GM11168 (cell line): ENCODE data around the gene FXYD6.
"Not testable (repeated sequence)": the region's sequence is repeated elsewhere in the genome, so short reads cannot be mapped to it uniquely, and the experiment has no call there.

Experiments used
- in situ Hi-C: fragments of 300-500 bp; cut with MboI; formaldehyde crosslinking; loops from one replicate; pipeline ENCODE4 v1.12.0; 2022; ENCODE audit warnings: low sequenced_read_pairs; ENCODE audit not compliant: unreplicated experiment

Gene FXYD6

GRCh38 chr11:117876341-117877119 is at the start of gene FXYD6:
FXYD6 (minus strand) TSS chr11:117876658; CDS start chr11:117842776, 33,882 bp downstream.
- in situ Hi-C loops, result no loop called here

- in situ Hi-C loops, result not testable (repeated sequence)
Measured at GRCh38 chr11:117926166-117926565, 49.7 kb upstream of the FXYD6 start.

- in situ Hi-C loops, result no loop called here
Measured at GRCh38 chr11:117925198-117925925, 48.9 kb upstream of the FXYD6 start.

GRCh38 chr11:117924631-117925170 is 48.2 kb upstream of the FXYD6 start:
- in situ Hi-C loops, result no loop called here

- in situ Hi-C loops, result no loop called here
Measured at GRCh38 chr11:117923773-117924172, 47.3 kb upstream of the FXYD6 start.

GRCh38 chr11:117923275-117923674 is 46.8 kb upstream of the FXYD6 start:
- in situ Hi-C loops, result no loop called here

GRCh38 chr11:117921893-117922292 is 45.4 kb upstream of the FXYD6 start:
- in situ Hi-C loops, result no loop called here

GRCh38 chr11:117921456-117921855 is 45.0 kb upstream of the FXYD6 start:
- in situ Hi-C loops, result no loop called here

GRCh38 chr11:117919781-117920221 is 43.3 kb upstream of the FXYD6 start:
- in situ Hi-C loops, result no loop called here

- in situ Hi-C loops, result no loop called here
Measured at GRCh38 chr11:117919341-117919740, 42.9 kb upstream of the FXYD6 start.

GRCh38 chr11:117918366-117919255 is 42.2 kb upstream of the FXYD6 start:
- in situ Hi-C loops, result no loop called here

- in situ Hi-C loops, result no loop called here
Measured at GRCh38 chr11:117917591-117918151, 41.2 kb upstream of the FXYD6 start.

- in situ Hi-C loops, result no loop called here
Measured at GRCh38 chr11:117916956-117917355, 40.5 kb upstream of the FXYD6 start.

GRCh38 chr11:117915672-117916235 is 39.3 kb upstream of the FXYD6 start:
- in situ Hi-C loops, result no loop called here

GRCh38 chr11:117914991-117915618 is 38.6 kb upstream of the FXYD6 start:
- in situ Hi-C loops, result no loop called here

- in situ Hi-C loops, result no loop called here
Measured at GRCh38 chr11:117914398-117914761, 37.9 kb upstream of the FXYD6 start.

- in situ Hi-C loops, result no loop called here
Measured at GRCh38 chr11:117913736-117914397, 37.4 kb upstream of the FXYD6 start.

- in situ Hi-C loops, result no loop called here
Measured at GRCh38 chr11:117912497-117912896, 36.0 kb upstream of the FXYD6 start.

GRCh38 chr11:117911694-117912093 is 35.2 kb upstream of the FXYD6 start:
- in situ Hi-C loops, result no loop called here
